Trophoblast cell (in vitro differentiated cells and primary cell): ENCODE measurements around the gene ZNF747.
A peak's percentile ranks its signal among the peaks of the same experiment; 100 is the strongest.

Experiments used
- DNase-seq, 2 donors: peaks; one replicate each; pipeline ENCODE4 v3.0.0-alpha.2; 2016
- H2AFZ ChIP-seq: 2 replicates; pipeline ENCODE4 v1.6.1; 2013; ENCODE audit warnings: low read length, moderate library complexity, mild to moderate bottlenecking; ENCODE audit not compliant: insufficient read depth, poor library complexity
- H2AK5ac ChIP-seq: 2 replicates; pipeline ENCODE4 v1.6.1; 2013; ENCODE audit warnings: mild to moderate bottlenecking, low read length
- H2BK120ac ChIP-seq: 2 replicates; pipeline ENCODE4 v1.6.1; 2013; ENCODE audit warnings: low read length, mild to moderate bottlenecking, moderate library complexity; ENCODE audit not compliant: insufficient read depth, poor library complexity
- H2BK12ac ChIP-seq: 2 replicates; pipeline ENCODE4 v1.6.1; 2013; ENCODE audit warnings: mild to moderate bottlenecking, low read length, moderate library complexity
- H2BK5ac ChIP-seq: 2 replicates; pipeline ENCODE4 v1.6.1; 2013; ENCODE audit warnings: low read length, low read depth, moderate library complexity, mild to moderate bottlenecking; ENCODE audit not compliant: poor library complexity
- H3K14ac ChIP-seq: 2 replicates; pipeline ENCODE4 v1.6.1; 2013; ENCODE audit warnings: mild to moderate bottlenecking, low read length
- H3K18ac ChIP-seq: 2 replicates; pipeline ENCODE4 v1.6.1; 2013; ENCODE audit warnings: mild to moderate bottlenecking, low read length
- H3K23ac ChIP-seq: 2 replicates; pipeline ENCODE4 v1.6.1; 2013; ENCODE audit warnings: low read length
- H3K27ac ChIP-seq: 2 replicates; pipeline ENCODE4 v1.5.1; 2013; ENCODE audit warnings: low read depth, mild to moderate bottlenecking, inconsistent platforms, low read length, moderate library complexity
- H3K27me3 ChIP-seq: 2 replicates; pipeline ENCODE4 v1.6.1; 2013; ENCODE audit warnings: inconsistent platforms, mild to moderate bottlenecking, low read length, moderate library complexity; ENCODE audit not compliant: insufficient read depth
- H3K36me3 ChIP-seq, 2 experiments: 1 replicate in 1 of 2; 2 replicates in 1 of 2; pipeline ENCODE4 v1.6.1; 2013; ENCODE audit warnings: low read length in 2 of 2, mild to moderate bottlenecking in 2 of 2, moderate library complexity in 1 of 2; ENCODE audit not compliant: insufficient read depth in 2 of 2, control insufficient read depth in 1 of 2
- H3K4ac ChIP-seq: 2 replicates; pipeline ENCODE4 v1.6.1; 2013; ENCODE audit warnings: low read depth, mild to moderate bottlenecking, low read length, moderate library complexity
- H3K4me1 ChIP-seq, 2 experiments: 1 replicate in 1 of 2; 2 replicates in 1 of 2; pipeline ENCODE4 v1.6.1; 2013; ENCODE audit warnings: low read length in 2 of 2, mild to moderate bottlenecking in 2 of 2, moderate library complexity in 1 of 2; ENCODE audit not compliant: insufficient read depth in 2 of 2, control insufficient read depth in 1 of 2
- H3K4me2 ChIP-seq: 2 replicates; pipeline ENCODE4 v1.6.1; 2013; ENCODE audit warnings: inconsistent platforms, mild to moderate bottlenecking, low read length, moderate library complexity
- H3K4me3 ChIP-seq: 2 replicates; pipeline ENCODE4 v1.5.1; 2013; ENCODE audit warnings: mild to moderate bottlenecking, low read depth, low read length, inconsistent platforms
- H3K79me1 ChIP-seq: one replicate; pipeline ENCODE4 v1.6.1; 2013; ENCODE audit warnings: low read length
- H3K79me2 ChIP-seq: 2 replicates; pipeline ENCODE4 v1.6.1; 2013; ENCODE audit warnings: low read length, mild to moderate bottlenecking; ENCODE audit not compliant: control insufficient read depth, insufficient read depth, poor library complexity
- H3K9ac ChIP-seq: 2 replicates; pipeline ENCODE4 v1.6.1; 2013; ENCODE audit warnings: mild to moderate bottlenecking, low read length
- H3K9me3 ChIP-seq: 2 replicates; pipeline ENCODE4 v1.6.1; 2013; ENCODE audit warnings: low read depth, mild to moderate bottlenecking, control low read depth, inconsistent platforms, low read length; ENCODE audit not compliant: insufficient read depth
- H4K12ac ChIP-seq: 2 replicates; pipeline ENCODE4 v1.6.1; 2013; ENCODE audit warnings: low read depth, mild to moderate bottlenecking, low read length, moderate library complexity
- H4K8ac ChIP-seq: 2 replicates; pipeline ENCODE4 v1.6.1; 2013; ENCODE audit warnings: low read depth, mild to moderate bottlenecking, low read length, moderate library complexity
- H4K91ac ChIP-seq: one replicate; pipeline ENCODE4 v1.6.1; 2013; ENCODE audit warnings: low read depth, mild to moderate bottlenecking, low read length, moderate library complexity
- WGBS: extraction: QIAGEN DNeasy Blood & Tissue Kit; methylation state at CpG from one replicate; pipeline ENCODE4 v1.1.7; 2013; ENCODE audit warnings: missing lambda C conversion rate; ENCODE audit not compliant: insufficient read length, insufficient coverage; ENCODE audit errors: extremely low coverage; 5-methylcytosine and 5-hydroxymethylcytosine counted together

Gene ZNF747

DNA sequence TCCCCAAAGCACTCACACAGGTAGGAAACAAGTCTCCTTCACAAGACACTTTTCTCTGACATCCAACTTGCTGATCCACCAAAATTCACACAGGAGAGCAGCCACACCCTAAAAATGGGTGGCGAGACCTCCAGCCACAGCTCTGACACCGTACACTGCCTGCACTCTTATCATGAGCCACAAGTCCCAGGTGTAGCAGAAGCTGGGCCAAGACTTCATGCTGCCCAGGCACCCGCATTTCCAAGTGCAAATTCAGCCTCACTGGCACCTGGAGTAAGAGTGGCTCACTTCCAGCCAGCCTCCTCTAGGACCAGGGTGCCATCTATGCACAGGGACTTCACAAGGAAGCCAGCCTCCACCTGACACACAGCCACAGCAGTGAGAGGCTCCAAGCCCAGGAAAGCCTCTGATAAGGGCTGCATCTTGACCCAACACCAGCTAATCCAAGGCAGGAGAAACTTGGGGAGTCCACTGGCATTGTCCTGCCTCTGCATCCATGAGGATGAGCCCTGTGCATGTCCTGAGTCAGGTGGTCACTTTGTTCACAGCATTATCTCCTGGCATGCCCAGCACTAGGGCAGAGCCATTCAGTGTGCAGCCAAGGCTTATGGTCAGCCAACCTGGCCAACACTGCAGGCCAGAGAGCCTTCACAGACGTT, 5.7 kb downstream of the ZNF747 start:
- WGBS, result no CpG with 5 or more reads among the region's 4 CpGs
- H3K14ac ChIP-seq, result no peak overlapping the region

DNA sequence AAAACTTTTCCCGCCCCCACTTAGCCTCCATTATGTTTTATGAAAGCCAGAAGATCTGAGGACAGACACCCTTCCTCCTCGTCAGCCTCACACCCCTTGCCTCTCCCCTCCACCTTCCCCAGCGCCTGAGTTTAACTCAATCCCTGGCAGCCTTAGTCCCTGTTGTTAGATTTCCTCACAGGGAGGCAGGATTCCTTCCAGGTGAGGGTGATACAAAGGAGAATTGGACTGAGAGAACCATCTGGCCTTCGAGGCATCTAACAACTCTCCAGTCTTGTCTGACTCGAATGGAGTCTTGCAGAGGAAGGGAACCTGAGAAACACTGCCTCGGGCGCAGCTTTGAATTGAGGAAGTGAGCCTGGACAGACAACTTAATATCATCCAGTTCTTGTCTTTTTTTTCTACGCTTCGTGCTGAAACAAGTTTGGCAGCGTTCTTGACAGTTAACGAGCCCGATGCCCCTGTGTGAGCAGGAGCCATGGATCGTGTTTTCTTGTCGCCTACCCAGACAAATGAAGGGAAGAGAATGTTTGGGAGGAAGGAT, 7.0 kb downstream of the ZNF747 start:
- H3K4ac ChIP-seq, result peak overlapping the region; percentile 41
- H4K91ac ChIP-seq, result peak overlapping the region; percentile 87
- peak overlapping the region; percentile 28 for H2BK12ac ChIP-seq
- peak overlapping the region; percentile 56 for H3K4me2 ChIP-seq
- peaks cover 1% of the 10 kb centered on the region for H3K9me3 ChIP-seq
- H4K8ac ChIP-seq, result peak overlapping the region; percentile 76
- H3K27ac ChIP-seq, result peak overlapping the region; percentile 87
- H3K79me1 ChIP-seq, result peaks cover 11% of the 10 kb centered on the region
- peak overlapping the region; percentile 23 for H4K12ac ChIP-seq
- no CpG with 5 or more reads among the region's 14 CpGs for WGBS
- no peak overlapping the region for H3K23ac ChIP-seq
- peaks cover 6% of the 10 kb centered on the region for H3K79me2 ChIP-seq
- peak overlapping the region; percentile 64 for H3K18ac ChIP-seq
- peak overlapping the region; percentile 37 for H2BK120ac ChIP-seq
- peak overlapping the region; percentile 52 for H2AK5ac ChIP-seq
- no peaks in the 10 kb centered on the region for H3K27me3 ChIP-seq
- peak overlapping the region; percentile 86 for H2AFZ ChIP-seq
- H3K9ac ChIP-seq, result peak overlapping the region; percentile 0
- peak overlapping the region; percentile 63 for H3K14ac ChIP-seq
- H3K4me3 ChIP-seq, result no peak overlapping the region
- peaks cover 3 to 14% of the 10 kb centered on the region in 2 experiments for H3K4me1 ChIP-seq
- H2BK5ac ChIP-seq, result peak overlapping the region; percentile 86
- H3K36me3 ChIP-seq, result peaks cover 21% of the 10 kb centered on the region in 2 experiments
- peak; percentile 97 to 99 for DNase-seq

More for the DNA sequence above, 5.7 kb downstream of the ZNF747 start:
- Histone ChIP-seq H3K4ac (no peak overlapping the region), H3K79me1 (peaks cover 13% of the 10 kb centered on the region), H3K27me3 (no peaks in the 10 kb centered on the region), H2AK5ac (no peak overlapping the region), H2AFZ (no peak overlapping the region), H3K9ac (no peak overlapping the region), H3K79me2 (peaks cover 6% of the 10 kb centered on the region), H2BK120ac (no peak overlapping the region), H3K23ac (no peak overlapping the region), H4K91ac (no peak overlapping the region), H3K36me3 (peaks cover 22 to 25% of the 10 kb centered on the region in 2 experiments), H2BK5ac (no peak overlapping the region), H4K12ac (no peak overlapping the region), H3K4me2 (no peak overlapping the region), H3K4me3 (no peak overlapping the region), H2BK12ac (no peak overlapping the region), H3K4me1 (peaks cover 6 to 24% of the 10 kb centered on the region in 2 experiments), H3K27ac (no peak overlapping the region), H3K18ac (no peak overlapping the region), H3K9me3 (peaks cover 1% of the 10 kb centered on the region), H4K8ac (no peak overlapping the region)
- DNase-seq, result no peak

DNA sequence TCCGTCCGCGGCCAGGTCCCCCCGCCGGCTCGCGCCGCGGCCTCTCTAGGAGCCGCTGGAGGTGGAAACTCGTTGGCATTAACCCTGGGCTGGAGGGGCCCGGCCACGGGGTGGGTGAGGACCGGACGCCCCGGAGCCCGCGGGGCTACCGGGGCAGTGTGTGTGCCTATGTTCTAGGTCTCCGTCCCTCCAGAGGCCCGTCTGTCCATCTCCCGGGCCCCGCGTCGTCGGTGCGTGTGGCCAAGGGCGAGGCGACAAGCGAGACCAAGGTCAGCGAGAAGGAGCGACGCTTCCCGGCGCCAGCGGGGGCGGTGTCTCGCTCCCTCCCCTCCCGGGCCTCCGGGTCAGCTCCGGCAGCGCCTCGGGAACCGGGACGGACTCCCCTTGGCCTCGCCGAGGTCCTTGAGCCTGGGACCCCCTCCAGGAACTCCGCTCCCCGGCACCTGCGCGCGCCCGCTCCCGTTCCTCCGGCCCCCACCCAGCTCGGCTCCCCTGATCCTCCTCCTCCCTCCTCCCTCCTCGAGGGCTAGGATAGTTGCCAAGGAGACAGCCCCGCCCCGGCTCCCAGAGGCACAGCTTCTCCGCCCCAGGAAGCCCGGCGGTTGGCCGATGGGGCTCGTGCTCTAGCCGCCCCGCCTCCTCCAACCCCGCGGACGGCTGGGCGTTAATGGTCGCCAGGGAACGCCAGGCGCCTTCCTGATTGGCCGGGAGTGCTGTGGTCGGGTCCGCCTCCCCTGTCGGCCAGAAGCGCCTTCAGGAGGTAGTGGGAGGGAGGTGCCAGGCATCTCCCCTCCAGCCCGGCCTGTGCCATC, 7.6 kb downstream of the ZNF747 start:
- Histone ChIP-seq H4K8ac (peak overlapping the region; percentile 78), H3K9me3 (peaks cover 1% of the 10 kb centered on the region)
- no CpG with 5 or more reads among the region's 79 CpGs for WGBS

DNA sequence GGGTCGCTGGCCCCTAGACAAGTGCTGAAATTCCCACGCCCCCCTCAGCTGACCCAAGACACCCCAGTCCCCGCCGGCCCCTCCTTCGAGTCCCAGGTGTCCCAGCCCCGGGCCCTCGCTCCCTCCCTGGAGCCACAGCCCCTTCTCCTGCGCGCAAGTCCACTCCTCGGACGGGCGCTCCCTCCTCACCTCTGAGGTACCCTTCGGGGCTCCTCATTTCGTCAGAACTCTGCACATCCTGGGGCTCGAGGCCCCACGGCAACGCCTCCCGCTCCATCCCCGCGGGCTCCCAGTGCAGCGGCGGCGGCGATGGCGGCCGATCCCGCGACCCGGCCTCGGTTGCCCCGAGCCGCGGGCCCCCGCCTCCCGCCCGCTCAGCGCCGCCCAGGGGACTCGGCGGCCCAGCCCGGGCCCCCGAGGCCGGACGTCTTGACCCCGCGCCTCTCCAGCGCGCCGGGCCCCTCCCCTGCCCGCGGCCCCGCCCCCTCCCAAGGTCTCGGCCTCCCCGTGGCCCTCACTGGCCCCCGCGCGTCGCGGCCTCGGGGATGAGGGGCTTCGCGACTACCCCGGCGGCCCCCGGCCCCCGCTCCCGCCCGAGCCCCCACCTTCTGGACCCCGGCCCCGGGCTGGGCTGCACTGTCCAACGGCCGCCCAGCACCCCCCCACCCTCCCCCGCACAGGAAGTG, 8.4 kb downstream of the ZNF747 start, which contains the start of gene ZNF768:
TSS of gene ZNF768 (minus strand) at position 430 of the 686 bp plus-strand sequence. CDS start at position 277, 153 bp downstream.
- Histone ChIP-seq H3K18ac (peak within 1 kb of the TSS; percentile 94), H3K27ac (peak within 1 kb of the TSS; percentile 89), H3K27me3 (no peaks in the 10 kb centered on the region), H3K14ac (peak within 1 kb of the TSS; percentile 88), H3K4me2 (peak within 1 kb of the TSS; percentile 94), H2BK12ac (no peak within 1 kb of the TSS), H3K4me1 (peaks cover 3 to 14% of the 10 kb centered on the region in 2 experiments), H2BK120ac (peak within 1 kb of the TSS; percentile 71), H3K9ac (peak within 1 kb of the TSS; percentile 86), H3K4me3 (peak within 1 kb of the TSS; percentile 84), H3K79me2 (peaks cover 6% of the 10 kb centered on the region), H3K4ac (peak within 1 kb of the TSS; percentile 66), H3K79me1 (peaks cover 11% of the 10 kb centered on the region), H4K91ac (peak within 1 kb of the TSS; percentile 89), H3K9me3 (peaks cover 1% of the 10 kb centered on the region), H2AK5ac (peak within 1 kb of the TSS; percentile 52), H4K8ac (peak within 1 kb of the TSS; percentile 91), H3K23ac (no peak within 1 kb of the TSS), H3K36me3 (peaks cover 14 to 15% of the 10 kb centered on the region in 2 experiments), H2AFZ (peak within 1 kb of the TSS; percentile 72), H4K12ac (peak within 1 kb of the TSS; percentile 83), H2BK5ac (peak within 1 kb of the TSS; percentile 93)
- DNase-seq, result no peak
- no CpG with 5 or more reads among the region's 73 CpGs for WGBS

More for the DNA sequence above, 7.6 kb downstream of the ZNF747 start:
- peaks cover 14 to 15% of the 10 kb centered on the region in 2 experiments for H3K36me3 ChIP-seq
- peak overlapping the region; percentile 18 for H2AK5ac ChIP-seq
- H2BK120ac ChIP-seq, result peak overlapping the region; percentile 71
- H3K4me2 ChIP-seq, result peak overlapping the region; percentile 74
- H3K18ac ChIP-seq, result peak overlapping the region; percentile 94
- H3K4ac ChIP-seq, result peak overlapping the region; percentile 66
- H3K4me3 ChIP-seq, result peak overlapping the region; percentile 84
- H2BK5ac ChIP-seq, result peak overlapping the region; percentile 93
- H4K12ac ChIP-seq, result peak overlapping the region; percentile 83
- peak overlapping the region; percentile 89 for H3K27ac ChIP-seq
- H2AFZ ChIP-seq, result peak overlapping the region; percentile 72
- DNase-seq, result peak; percentile 98 to 99
- H3K4me1 ChIP-seq, result peaks cover 3 to 14% of the 10 kb centered on the region in 2 experiments
- H3K27me3 ChIP-seq, result no peaks in the 10 kb centered on the region
- peak overlapping the region; percentile 86 for H3K9ac ChIP-seq
- H2BK12ac ChIP-seq, result peak overlapping the region; percentile 28
- H3K23ac ChIP-seq, result no peak overlapping the region
- peaks cover 6% of the 10 kb centered on the region for H3K79me2 ChIP-seq
- peaks cover 11% of the 10 kb centered on the region for H3K79me1 ChIP-seq
- H4K91ac ChIP-seq, result peak overlapping the region; percentile 87
- H3K14ac ChIP-seq, result peak overlapping the region; percentile 88
